ENCODE data around the gene KRT5. TPM values are rescaled to one million over a fixed set of nuclear protein-coding genes. Genes with fewer than 3 reads are reported as not detected.

KRT5 gene
- total and polyA plus RNA-seq, 2 experiments from 2014 or later, result not detected

DNA sequence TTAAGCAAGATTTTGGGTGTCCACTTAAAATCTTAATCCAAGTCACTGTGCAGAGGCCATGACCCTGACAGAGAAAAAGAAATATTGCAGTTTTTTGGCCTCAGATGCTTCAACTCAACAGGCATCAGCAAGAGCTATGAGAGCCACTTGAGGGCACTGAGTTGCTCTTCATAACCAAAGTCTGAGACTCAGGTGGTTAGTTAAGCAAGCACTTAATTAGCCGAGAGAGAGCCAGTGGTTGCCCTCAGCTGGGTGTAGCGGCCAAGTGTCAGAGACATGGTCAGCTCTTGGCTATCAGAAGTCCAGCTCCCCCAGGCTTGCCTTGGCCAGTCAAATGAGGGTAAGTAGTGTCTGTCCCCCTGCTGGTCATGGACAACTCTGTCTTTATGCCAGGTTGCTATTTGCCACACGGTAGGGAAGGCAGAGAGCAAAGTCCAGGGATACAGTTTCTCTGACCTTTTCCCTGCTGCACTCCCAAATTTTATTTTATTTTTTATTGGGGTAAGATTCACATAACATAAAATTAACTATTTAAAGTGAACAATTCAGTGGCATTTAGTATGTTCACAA, 41.8 kb upstream of the KRT5 start:
- DNase-seq, result peak; percentile 22
- Histone ChIP-seq H3K36me3 (ENCODE audit: low read depth) (no peaks in the 10 kb centered on the region), H3K9me3 (ENCODE audit: low read depth) (no peaks in the 10 kb centered on the region), H3K27me3 (replicated peaks; ENCODE audit: insufficient read depth) (peaks cover 49% of the 10 kb centered on the region), H2AFZ (no peak overlapping the region), H3F3A (ENCODE audit: insufficient read depth) (no peaks in the 10 kb centered on the region), H3K9me2 (ENCODE audit: insufficient read depth) (no peaks in the 10 kb centered on the region), H3K9ac (no peak overlapping the region), H3K4me1 (ENCODE audit: insufficient read depth) (no peaks in the 10 kb centered on the region), H3K27ac (no peak overlapping the region), H3K79me2 (ENCODE audit: insufficient read depth) (no peaks in the 10 kb centered on the region), H3K4me3 (no peak overlapping the region), H4K20me1 (ENCODE audit: insufficient read depth) (no peaks in the 10 kb centered on the region), H3K4me2 (ENCODE audit: unreplicated experiment) (no peak overlapping the region)
- WGBS, 2 experiments (ENCODE audit: low coverage in 1 of 2, low lambda C conversion rate in 2 of 2, missing lambda C conversion rate in 2 of 2), result 61 to 69% methylated on average over 3 of the region's 3 CpGs
- in situ Hi-C loops (cut with MboI), result no loop called here
- no peak for TF ChIP-seq EZH2 (IDR thresholded peaks at IDR 0.05; ENCODE audit: insufficient read depth, poor library complexity, severe bottlenecking)
- no peak for TF ChIP-seq EZH2phosphoT487 (IDR thresholded peaks at IDR 0.05; ENCODE audit: insufficient read depth, low read depth)

DNA sequence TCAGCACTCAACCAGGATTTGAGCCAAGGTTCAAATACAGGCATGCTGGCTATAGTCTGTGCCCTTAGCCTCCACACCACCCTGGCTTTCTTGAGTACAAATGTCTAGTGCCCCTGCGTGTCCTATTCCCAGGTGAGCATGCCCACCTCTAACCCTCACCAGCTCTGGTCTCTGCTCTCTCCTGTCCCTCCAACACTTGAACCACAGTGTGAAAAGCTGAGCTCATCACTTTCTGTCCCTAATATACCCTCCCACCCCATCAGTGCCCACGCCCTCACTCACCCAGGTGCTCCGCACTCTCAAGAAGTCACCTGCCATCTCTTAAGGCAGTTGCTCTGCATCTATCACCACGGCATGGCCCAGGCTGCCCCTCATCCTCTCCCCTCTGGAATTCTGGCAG, 39.8 kb upstream of the KRT5 start:
- in situ Hi-C loops (cut with MboI), result no loop called here
- Histone ChIP-seq H4K20me1 (ENCODE audit: insufficient read depth) (no peaks in the 10 kb centered on the region), H2AFZ (no peak overlapping the region), H3K79me2 (ENCODE audit: insufficient read depth) (no peaks in the 10 kb centered on the region), H3K4me1 (ENCODE audit: insufficient read depth) (no peaks in the 10 kb centered on the region), H3K27me3 (replicated peaks; ENCODE audit: insufficient read depth) (peaks cover 58% of the 10 kb centered on the region), H3K9me2 (ENCODE audit: insufficient read depth) (no peaks in the 10 kb centered on the region), H3K4me2 (ENCODE audit: unreplicated experiment) (no peak overlapping the region), H3K36me3 (ENCODE audit: low read depth) (no peaks in the 10 kb centered on the region), H3K27ac (no peak overlapping the region), H3K4me3 (no peak overlapping the region), H3F3A (ENCODE audit: insufficient read depth) (no peaks in the 10 kb centered on the region), H3K9me3 (ENCODE audit: low read depth) (no peaks in the 10 kb centered on the region), H3K9ac (no peak overlapping the region)
- no peak for TF ChIP-seq EZH2phosphoT487 (IDR thresholded peaks at IDR 0.05; ENCODE audit: insufficient read depth, low read depth)
- no peak for TF ChIP-seq EZH2 (IDR thresholded peaks at IDR 0.05; ENCODE audit: insufficient read depth, poor library complexity, severe bottlenecking)
- DNase-seq, result no peak
- 32 to 36% methylated on average over 4 of the region's 4 CpGs for WGBS, 2 experiments (ENCODE audit: low coverage in 1 of 2, low lambda C conversion rate in 2 of 2, missing lambda C conversion rate in 2 of 2)

DNA sequence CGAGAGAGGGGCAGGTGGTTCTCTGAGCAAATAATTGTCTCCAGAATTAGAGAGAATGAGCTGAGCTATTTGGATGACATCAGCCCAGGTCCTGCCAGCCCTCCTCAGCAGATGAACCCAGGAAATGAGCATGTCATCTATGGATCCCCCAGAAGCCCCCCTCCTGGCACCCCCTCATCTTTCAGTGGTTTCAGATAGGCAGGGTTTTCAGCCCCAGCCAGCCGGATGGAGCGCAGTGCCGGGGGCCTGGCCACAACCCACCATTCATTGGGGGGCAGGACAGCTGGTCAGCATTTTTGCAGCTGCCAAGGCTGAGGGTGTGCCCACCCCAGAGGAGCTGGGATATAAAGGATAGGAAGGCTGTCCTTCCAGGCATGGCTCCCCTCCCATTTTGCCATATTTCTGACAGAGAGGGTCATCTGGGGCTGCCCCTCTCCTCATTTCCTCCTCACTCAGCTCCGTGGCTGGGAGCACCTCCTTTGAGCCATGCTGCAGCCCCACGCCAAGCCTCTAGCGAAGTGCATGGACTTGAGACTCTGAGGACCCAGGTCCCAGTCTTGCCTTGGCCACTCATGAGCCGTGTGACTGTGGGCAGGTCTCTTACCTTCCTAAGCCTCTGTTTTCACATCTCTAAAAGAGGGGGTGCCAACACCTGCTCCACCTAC, 38.7 kb upstream of the KRT5 start:
- H3F3A ChIP-seq (ENCODE audit: insufficient read depth), result no peaks in the 10 kb centered on the region
- H2AFZ ChIP-seq, result no peak overlapping the region
- H3K9me2 ChIP-seq (ENCODE audit: insufficient read depth), result no peaks in the 10 kb centered on the region
- no peak overlapping the region for H3K4me2 ChIP-seq (ENCODE audit: unreplicated experiment)
- no peak overlapping the region for H3K4me3 ChIP-seq
- 34 to 46% methylated on average over 8 of the region's 8 CpGs for WGBS, 2 experiments (ENCODE audit: low coverage in 1 of 2, low lambda C conversion rate in 2 of 2, missing lambda C conversion rate in 2 of 2)
- no peak for DNase-seq
- H3K27me3 ChIP-seq (replicated peaks; ENCODE audit: insufficient read depth), result peaks cover 56% of the 10 kb centered on the region
- no peaks in the 10 kb centered on the region for H3K9me3 ChIP-seq (ENCODE audit: low read depth)
- H3K9ac ChIP-seq, result no peak overlapping the region
- H3K79me2 ChIP-seq (ENCODE audit: insufficient read depth), result no peaks in the 10 kb centered on the region
- no peaks in the 10 kb centered on the region for H3K4me1 ChIP-seq (ENCODE audit: insufficient read depth)
- H4K20me1 ChIP-seq (ENCODE audit: insufficient read depth), result no peaks in the 10 kb centered on the region
- in situ Hi-C loops (cut with MboI), result no loop called here
- no peaks in the 10 kb centered on the region for H3K36me3 ChIP-seq (ENCODE audit: low read depth)
- no peak overlapping the region for H3K27ac ChIP-seq
- no peak for TF ChIP-seq EZH2 (IDR thresholded peaks at IDR 0.05; ENCODE audit: insufficient read depth, poor library complexity, severe bottlenecking)
- no peak for TF ChIP-seq EZH2phosphoT487 (IDR thresholded peaks at IDR 0.05; ENCODE audit: insufficient read depth, low read depth)

DNA sequence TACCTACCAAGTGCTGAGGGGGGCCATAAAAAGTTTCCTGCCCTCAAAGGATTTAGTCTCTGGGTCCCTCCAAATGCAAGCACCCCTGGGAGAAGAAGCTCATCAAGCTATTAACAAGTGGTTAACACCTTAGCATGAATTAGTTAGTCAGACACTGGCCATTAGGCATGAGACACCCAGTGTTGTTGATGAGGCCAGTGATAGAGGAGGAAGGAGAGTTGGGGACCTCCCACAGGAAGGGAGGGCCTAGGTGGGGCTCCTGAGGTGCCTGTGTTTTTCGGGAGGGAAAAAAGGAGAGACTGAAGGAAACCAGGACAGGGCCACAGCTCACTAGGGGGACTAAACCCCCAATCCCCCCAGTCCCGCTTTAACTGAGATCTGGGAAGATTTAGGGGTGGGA, 37.3 kb upstream of the KRT5 start:
- Histone ChIP-seq H2AFZ (no peak overlapping the region), H3K79me2 (ENCODE audit: insufficient read depth) (no peaks in the 10 kb centered on the region), H3F3A (ENCODE audit: insufficient read depth) (no peaks in the 10 kb centered on the region), H4K20me1 (ENCODE audit: insufficient read depth) (no peaks in the 10 kb centered on the region), H3K27ac (no peak overlapping the region), H3K9me3 (ENCODE audit: low read depth) (no peaks in the 10 kb centered on the region), H3K27me3 (replicated peaks; ENCODE audit: insufficient read depth) (peaks cover 51% of the 10 kb centered on the region), H3K9me2 (ENCODE audit: insufficient read depth) (no peaks in the 10 kb centered on the region), H3K4me2 (ENCODE audit: unreplicated experiment) (no peak overlapping the region), H3K4me1 (ENCODE audit: insufficient read depth) (no peaks in the 10 kb centered on the region), H3K36me3 (ENCODE audit: low read depth) (no peaks in the 10 kb centered on the region), H3K4me3 (no peak overlapping the region), H3K9ac (no peak overlapping the region)
- DNase-seq, result no peak
- no peak for TF ChIP-seq EZH2phosphoT487 (IDR thresholded peaks at IDR 0.05; ENCODE audit: insufficient read depth, low read depth)
- TF ChIP-seq EZH2 (IDR thresholded peaks at IDR 0.05; ENCODE audit: insufficient read depth, poor library complexity, severe bottlenecking), result no peak
- 53 to 57% methylated on average over 2 of the region's 2 CpGs for WGBS, 2 experiments (ENCODE audit: low coverage in 1 of 2, low lambda C conversion rate in 2 of 2, missing lambda C conversion rate in 2 of 2)
- in situ Hi-C loops (cut with MboI), result no loop called here

Measured in GM23248 (cell line).